Keratinocyte (primary cell): ENCODE results near the gene NRDC.

Source experiments
- EZH2 ChIP-seq: IDR thresholded peaks from one replicate; pipeline ENCODE4 v1.6.1; 2012; ENCODE audit warnings: inconsistent platforms, mild to moderate bottlenecking, low read length, moderate library complexity
- TF ChIP-seq, protein P1 (sequence below), 3 experiments: IDR thresholded peaks in 1 of 3; conservative IDR thresholded peaks in 1 of 3; optimal IDR thresholded peaks in 1 of 3; 2 replicates in 2 of 3; 3 replicates in 1 of 3; pipeline versions ENCODE3 to v1.5.1; 2011; ENCODE audit warnings: low read length in 3 of 3, mild to moderate bottlenecking in 3 of 3, moderate library complexity in 2 of 3, control low read depth in 1 of 3, inconsistent platforms in 1 of 3; ENCODE audit not compliant: insufficient read depth in 2 of 3; ENCODE audit errors: extremely low read depth in 1 of 3

DNA sequence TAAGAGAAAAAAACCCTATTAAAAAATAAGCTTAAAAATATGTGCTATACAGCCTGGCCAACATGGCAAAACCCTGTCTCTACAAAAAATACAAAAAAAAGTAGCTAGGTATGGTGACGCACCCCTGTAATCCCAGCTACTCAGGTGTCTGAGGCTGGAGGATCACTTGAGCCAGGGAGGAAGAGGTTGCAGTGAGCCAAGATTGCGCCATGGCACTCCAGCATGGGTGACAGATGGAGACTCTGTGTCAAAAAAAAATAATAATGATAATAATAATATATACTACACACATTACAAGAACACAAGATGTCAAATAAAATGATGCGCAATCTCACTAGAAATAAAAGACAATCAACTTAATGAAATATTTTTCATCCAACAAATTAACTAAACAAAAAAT lies 22.9 kb downstream of the NRDC start:
- TF ChIP-seq, protein P1, sequence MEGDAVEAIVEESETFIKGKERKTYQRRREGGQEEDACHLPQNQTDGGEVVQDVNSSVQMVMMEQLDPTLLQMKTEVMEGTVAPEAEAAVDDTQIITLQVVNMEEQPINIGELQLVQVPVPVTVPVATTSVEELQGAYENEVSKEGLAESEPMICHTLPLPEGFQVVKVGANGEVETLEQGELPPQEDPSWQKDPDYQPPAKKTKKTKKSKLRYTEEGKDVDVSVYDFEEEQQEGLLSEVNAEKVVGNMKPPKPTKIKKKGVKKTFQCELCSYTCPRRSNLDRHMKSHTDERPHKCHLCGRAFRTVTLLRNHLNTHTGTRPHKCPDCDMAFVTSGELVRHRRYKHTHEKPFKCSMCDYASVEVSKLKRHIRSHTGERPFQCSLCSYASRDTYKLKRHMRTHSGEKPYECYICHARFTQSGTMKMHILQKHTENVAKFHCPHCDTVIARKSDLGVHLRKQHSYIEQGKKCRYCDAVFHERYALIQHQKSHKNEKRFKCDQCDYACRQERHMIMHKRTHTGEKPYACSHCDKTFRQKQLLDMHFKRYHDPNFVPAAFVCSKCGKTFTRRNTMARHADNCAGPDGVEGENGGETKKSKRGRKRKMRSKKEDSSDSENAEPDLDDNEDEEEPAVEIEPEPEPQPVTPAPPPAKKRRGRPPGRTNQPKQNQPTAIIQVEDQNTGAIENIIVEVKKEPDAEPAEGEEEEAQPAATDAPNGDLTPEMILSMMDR (optimal IDR thresholded peaks at IDR 0.05 in 1 of 3, IDR thresholded peaks at IDR 0.05 in 1 of 3, conservative IDR thresholded peaks at IDR 0.05 in 1 of 3; ENCODE audit: extremely low read depth in 1 of 3, insufficient read depth in 2 of 3, low read length in 3 of 3): no peak
- no peak for TF ChIP-seq EZH2
